Activated T-helper 1 cell treated with anti-CD3 and anti-CD28 coated beads, Interleukin-12 subunit alpha, Interleukin-12 subunit beta, Interleukin-2, Interleukin-4 antibody, amounts not matched to agents 30 ng/mL and 10 ng/mL and 1 ng/mL, durations not matched to agents 14 hours and 24 hours and 36 hours (primary cell): ENCODE results near the gene SYT6. TPM values are rescaled to one million over a fixed set of nuclear protein-coding genes. Genes with fewer than 3 reads are reported as not detected.

ENCODE experiments used
- DNase-seq: peaks from one replicate; pipeline ENCODE4 v3.0.0; 2021; ENCODE audit warnings: low spot score
- H3K27ac Mint-ChIP-seq: one replicate; pipeline ENCODE4 v1.8.0; 2021; ENCODE audit warnings: mild to moderate bottlenecking, mixed read lengths
- H3K27me3 Mint-ChIP-seq: one replicate; pipeline ENCODE4 v1.8.0; 2022; ENCODE audit warnings: mild to moderate bottlenecking, moderate library complexity, mixed read lengths; ENCODE audit not compliant: insufficient read depth
- H3K36me3 Mint-ChIP-seq: one replicate; pipeline ENCODE4 v1.8.0; 2021; ENCODE audit warnings: low read depth, mixed read lengths
- H3K4me1 Mint-ChIP-seq: one replicate; pipeline ENCODE4 v1.8.0; 2021; ENCODE audit warnings: low read depth, mixed read lengths
- H3K4me3 Mint-ChIP-seq: one replicate; pipeline ENCODE4 v1.8.0; 2021; ENCODE audit warnings: mild to moderate bottlenecking, moderate library complexity, mixed read lengths
- H3K9me3 Mint-ChIP-seq: one replicate; pipeline ENCODE4 v1.8.0; 2021; ENCODE audit warnings: mixed read lengths
- intact Hi-C: fragments of 100-400 bp; cut with micrococcal nuclease; formaldehyde crosslinking; loops from one replicate; pipeline ENCODE4 v1.15.1; 2024
- total RNA-seq: library from RNA; stranded (reverse); gene quantifications from 2 replicates; pipeline ENCODE4 v1.2.3, GENCODE V29; 2022

Gene SYT6
- total RNA-seq, 1 donor from 2014 or later = not detected

DNA sequence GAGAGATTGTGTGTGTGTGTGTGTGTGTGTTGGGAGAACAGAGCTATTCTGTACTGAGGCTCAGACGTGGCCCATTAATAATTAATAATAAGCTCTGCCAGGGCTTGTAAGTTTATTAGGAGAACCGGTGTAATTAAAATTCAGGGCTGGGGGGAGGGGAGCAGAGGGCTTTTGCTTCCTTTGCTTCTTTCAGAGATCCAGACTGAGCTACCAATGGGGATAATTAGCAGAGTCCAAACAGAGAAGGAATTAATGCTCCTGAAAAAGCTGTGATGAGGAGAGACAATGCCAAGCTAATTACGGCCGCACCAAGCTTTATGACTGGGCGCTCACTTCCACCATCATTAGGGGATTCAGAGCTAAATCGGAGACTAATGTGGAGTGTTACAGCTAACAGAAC lies 4.5 kb downstream of the SYT6 start:
- Mint-ChIP-seq H3K27ac (no peak overlapping the region), H3K9me3 (no peaks in the 10 kb centered on the region), H3K4me3 (no peak overlapping the region), H3K27me3 (peaks cover 38% of the 10 kb centered on the region), H3K36me3 (no peaks in the 10 kb centered on the region), H3K4me1 (no peaks in the 10 kb centered on the region)
- no peak for DNase-seq
- intact Hi-C loops = no loop called here

DNA sequence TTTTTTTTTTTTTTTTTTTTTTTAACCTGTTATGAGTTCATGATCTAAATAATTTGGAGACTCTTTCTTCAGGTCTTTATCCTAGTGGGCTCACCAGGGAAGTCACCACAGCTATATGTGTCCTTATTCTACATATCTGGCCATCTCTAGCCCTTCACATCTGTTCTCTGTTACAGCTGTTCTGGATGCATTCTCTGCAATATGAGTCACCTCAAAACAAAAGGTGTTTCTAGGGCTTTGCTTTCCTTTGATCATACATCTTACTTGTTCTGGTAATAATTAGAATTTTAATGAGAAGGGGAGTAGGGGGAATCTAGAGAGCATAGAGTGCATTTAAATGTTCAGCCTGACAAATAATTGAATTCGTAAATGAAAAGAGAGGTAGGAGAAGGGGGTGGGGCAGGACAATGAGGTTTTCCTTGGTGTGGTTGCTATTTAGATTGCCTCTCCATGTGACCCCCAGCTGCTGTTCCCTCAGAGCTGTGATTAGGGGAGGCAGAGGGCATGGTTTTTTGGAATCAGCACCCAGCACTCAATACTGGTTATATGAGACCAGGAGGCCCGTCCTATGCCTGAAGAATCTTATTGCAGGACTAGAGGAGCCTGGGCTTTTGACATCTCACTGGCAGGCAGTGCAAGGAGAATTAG lies 8.0 kb downstream of the SYT6 start:
- no peak overlapping the region for H3K4me3 Mint-ChIP-seq
- peaks cover 23% of the 10 kb centered on the region for H3K27me3 Mint-ChIP-seq
- no peak for DNase-seq
- H3K27ac Mint-ChIP-seq = no peak overlapping the region
- H3K36me3 Mint-ChIP-seq = no peaks in the 10 kb centered on the region
- intact Hi-C loops = no loop called here
- no peaks in the 10 kb centered on the region for H3K4me1 Mint-ChIP-seq
- H3K9me3 Mint-ChIP-seq = no peaks in the 10 kb centered on the region

DNA sequence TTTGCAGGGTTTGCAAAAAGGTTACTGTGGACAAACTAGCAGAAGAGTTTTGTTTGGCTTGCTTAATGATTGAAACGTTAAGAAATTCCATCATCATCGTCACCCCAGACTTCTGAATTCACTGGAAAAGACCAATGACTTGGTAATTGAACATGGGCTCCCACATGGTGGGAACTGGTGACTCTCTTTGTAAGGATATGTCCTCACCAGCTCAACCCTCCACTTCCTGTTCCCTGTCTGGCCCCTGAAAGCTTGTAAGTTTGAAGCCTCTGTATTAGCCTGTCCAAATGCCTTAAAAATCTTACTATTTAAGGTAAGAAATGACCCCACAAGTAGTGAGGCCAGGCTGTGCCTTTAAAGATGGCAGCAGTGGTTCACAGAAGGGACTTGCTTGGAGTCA lies 9.7 kb downstream of the SYT6 start:
- no peaks in the 10 kb centered on the region for H3K4me1 Mint-ChIP-seq
- no peaks in the 10 kb centered on the region for H3K36me3 Mint-ChIP-seq
- no peaks in the 10 kb centered on the region for H3K9me3 Mint-ChIP-seq
- no peak overlapping the region for H3K27ac Mint-ChIP-seq
- intact Hi-C loops = no loop called here
- H3K27me3 Mint-ChIP-seq = peaks cover 16% of the 10 kb centered on the region
- DNase-seq = no peak
- no peak overlapping the region for H3K4me3 Mint-ChIP-seq

DNA sequence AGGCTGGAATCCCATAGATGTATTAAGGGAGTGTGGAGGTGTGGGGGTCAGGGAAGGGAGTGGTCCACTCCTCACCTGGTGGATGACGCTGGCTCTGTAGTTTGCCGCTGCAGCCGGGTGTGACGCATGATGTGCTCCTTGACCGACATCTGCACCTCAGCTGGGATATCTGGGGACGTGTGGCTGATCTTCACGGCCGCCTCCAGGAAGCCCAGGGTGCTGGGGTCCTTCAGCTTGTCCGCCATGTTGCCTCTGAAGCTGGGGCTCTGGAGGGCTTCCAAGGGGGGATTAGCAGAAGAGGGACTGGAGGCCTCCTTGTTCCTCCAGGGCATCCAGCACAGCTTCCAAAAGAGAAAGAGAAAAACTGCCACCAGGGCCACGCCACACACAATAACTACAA lies 14.1 kb downstream of the SYT6 start:
- intact Hi-C loops = no loop called here
- no peak overlapping the region for H3K4me3 Mint-ChIP-seq
- H3K9me3 Mint-ChIP-seq = no peaks in the 10 kb centered on the region
- no peaks in the 10 kb centered on the region for H3K4me1 Mint-ChIP-seq
- DNase-seq = no peak
- peaks cover 11% of the 10 kb centered on the region for H3K27me3 Mint-ChIP-seq
- H3K36me3 Mint-ChIP-seq = no peaks in the 10 kb centered on the region
- H3K27ac Mint-ChIP-seq = no peak overlapping the region

- H3K36me3 Mint-ChIP-seq = no peaks in the 10 kb centered on the region
- no peak for DNase-seq
- H3K27ac Mint-ChIP-seq = no peak overlapping the region
- no peaks in the 10 kb centered on the region for H3K4me1 Mint-ChIP-seq
- H3K27me3 Mint-ChIP-seq = peaks cover 10% of the 10 kb centered on the region
- no peaks in the 10 kb centered on the region for H3K9me3 Mint-ChIP-seq
- intact Hi-C loops = no loop called here
- no peak overlapping the region for H3K4me3 Mint-ChIP-seq
Measured at GRCh38 chr1:114137497-114137896, 16.2 kb downstream of the SYT6 start.

GRCh38 chr1:114135786-114136185 lies 17.9 kb downstream of the SYT6 start:
- Mint-ChIP-seq H3K27me3 (peaks cover 5% of the 10 kb centered on the region), H3K36me3 (no peaks in the 10 kb centered on the region), H3K4me1 (no peaks in the 10 kb centered on the region), H3K27ac (no peak overlapping the region), H3K4me3 (no peak overlapping the region), H3K9me3 (no peaks in the 10 kb centered on the region)
- intact Hi-C loops = no loop called here
- no peak for DNase-seq

DNA sequence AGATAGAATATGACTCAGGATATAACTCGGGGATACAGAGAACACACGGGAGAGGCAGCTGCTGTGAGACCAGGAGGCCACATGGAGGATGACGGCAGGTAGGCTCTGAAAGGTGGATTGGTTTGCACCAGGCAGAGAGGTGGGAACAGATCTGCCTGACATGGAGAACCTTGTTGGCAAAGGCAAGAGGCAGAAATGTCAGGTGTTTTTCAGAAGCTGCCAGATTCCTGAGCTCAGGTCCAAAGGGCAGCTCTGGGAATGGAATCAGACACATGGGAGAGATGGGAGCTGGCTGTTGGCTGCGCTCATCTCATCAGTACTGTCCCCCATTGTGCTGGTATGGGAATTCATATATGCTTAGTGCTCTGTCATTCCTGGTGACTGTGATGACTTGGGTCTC lies 19.2 kb downstream of the SYT6 start:
- H3K36me3 Mint-ChIP-seq = peaks cover 2% of the 10 kb centered on the region
- no peaks in the 10 kb centered on the region for H3K9me3 Mint-ChIP-seq
- H3K4me1 Mint-ChIP-seq = no peaks in the 10 kb centered on the region
- peaks cover 3% of the 10 kb centered on the region for H3K27me3 Mint-ChIP-seq
- no peak for DNase-seq
- intact Hi-C loops = no loop called here
- H3K27ac Mint-ChIP-seq = no peak overlapping the region
- H3K4me3 Mint-ChIP-seq = no peak overlapping the region

DNA sequence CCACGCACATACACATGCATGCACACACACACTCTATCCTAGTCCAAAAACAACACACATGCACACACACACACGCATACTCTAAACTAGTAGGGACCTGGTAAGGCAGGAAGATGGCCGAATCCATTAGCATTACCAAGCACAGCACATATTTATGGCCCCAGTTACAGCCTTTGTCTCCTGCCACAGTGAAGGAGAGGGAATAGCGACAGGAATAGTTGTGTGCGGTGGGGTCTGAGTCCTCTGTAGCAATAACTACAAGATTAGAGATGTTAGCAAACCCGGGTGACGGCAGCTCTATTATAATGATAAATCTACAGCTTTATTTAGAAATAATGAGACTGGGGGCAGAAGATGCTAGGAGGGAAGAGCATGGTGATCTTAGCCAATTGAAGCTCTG lies 20.5 kb downstream of the SYT6 start:
- H3K27me3 Mint-ChIP-seq = peaks cover 2% of the 10 kb centered on the region
- DNase-seq = no peak
- no peaks in the 10 kb centered on the region for H3K9me3 Mint-ChIP-seq
- H3K27ac Mint-ChIP-seq = no peak overlapping the region
- H3K4me3 Mint-ChIP-seq = no peak overlapping the region
- intact Hi-C loops = no loop called here
- no peaks in the 10 kb centered on the region for H3K4me1 Mint-ChIP-seq
- peaks cover 2% of the 10 kb centered on the region for H3K36me3 Mint-ChIP-seq

GRCh38 chr1:114131526-114132220 lies 22.0 kb downstream of the SYT6 start:
- intact Hi-C loops = no loop called here

GRCh38 chr1:114130846-114131525 lies 22.7 kb downstream of the SYT6 start:
- no peak for DNase-seq
- intact Hi-C loops = no loop called here
- H3K27me3 Mint-ChIP-seq = no peaks in the 10 kb centered on the region
- H3K4me1 Mint-ChIP-seq = no peaks in the 10 kb centered on the region
- H3K4me3 Mint-ChIP-seq = no peak overlapping the region
- H3K36me3 Mint-ChIP-seq = peaks cover 2% of the 10 kb centered on the region
- H3K9me3 Mint-ChIP-seq = no peaks in the 10 kb centered on the region
- no peak overlapping the region for H3K27ac Mint-ChIP-seq

More at GRCh38 chr1:114131526-114132220, 22.0 kb downstream of the SYT6 start:
- H3K27me3 Mint-ChIP-seq = no peaks in the 10 kb centered on the region
- no peaks in the 10 kb centered on the region for H3K4me1 Mint-ChIP-seq
- no peak for DNase-seq
- H3K4me3 Mint-ChIP-seq = no peak overlapping the region
- peaks cover 2% of the 10 kb centered on the region for H3K36me3 Mint-ChIP-seq
- no peaks in the 10 kb centered on the region for H3K9me3 Mint-ChIP-seq
- no peak overlapping the region for H3K27ac Mint-ChIP-seq

DNA sequence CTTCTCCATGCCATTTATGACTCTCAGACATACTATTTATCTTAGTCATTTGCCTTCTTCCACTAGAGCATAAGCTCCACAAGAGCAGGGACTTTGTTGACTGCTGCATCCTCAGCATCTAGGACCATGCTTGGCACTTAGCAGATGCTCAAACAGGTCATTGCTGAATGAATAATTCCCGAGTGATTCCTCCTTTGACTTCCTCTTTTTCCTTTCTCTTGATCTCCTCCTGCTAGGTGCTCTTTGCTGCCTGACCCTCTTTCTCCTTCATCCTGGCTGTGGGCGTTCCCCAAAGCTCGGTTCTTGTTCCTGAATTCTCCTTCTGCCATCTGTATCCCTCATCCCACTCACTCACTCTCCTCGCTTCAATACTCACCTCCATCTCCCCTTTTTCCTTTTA lies 23.5 kb downstream of the SYT6 start:
- intact Hi-C loops = no loop called here
- H3K27ac Mint-ChIP-seq = no peak overlapping the region
- no peaks in the 10 kb centered on the region for H3K27me3 Mint-ChIP-seq
- no peak overlapping the region for H3K4me3 Mint-ChIP-seq
- H3K9me3 Mint-ChIP-seq = no peaks in the 10 kb centered on the region
- no peaks in the 10 kb centered on the region for H3K4me1 Mint-ChIP-seq
- H3K36me3 Mint-ChIP-seq = peaks cover 2% of the 10 kb centered on the region
- DNase-seq = no peak

GRCh38 chr1:114128293-114128692 lies 25.4 kb downstream of the SYT6 start:
- Mint-ChIP-seq H3K4me1 (no peaks in the 10 kb centered on the region), H3K27me3 (no peaks in the 10 kb centered on the region), H3K4me3 (no peak overlapping the region), H3K9me3 (no peaks in the 10 kb centered on the region), H3K36me3 (peaks cover 2% of the 10 kb centered on the region), H3K27ac (no peak overlapping the region)
- intact Hi-C loops = no loop called here
- DNase-seq = no peak

GRCh38 chr1:114126261-114127095 lies 27.2 kb downstream of the SYT6 start:
- H3K27ac Mint-ChIP-seq = no peak overlapping the region
- DNase-seq = no peak

More at GRCh38 chr1:114126261-114127095, 27.2 kb downstream of the SYT6 start:
- Mint-ChIP-seq H3K4me3 (no peak overlapping the region), H3K27me3 (no peaks in the 10 kb centered on the region), H3K36me3 (peaks cover 2% of the 10 kb centered on the region), H3K4me1 (no peaks in the 10 kb centered on the region), H3K9me3 (no peaks in the 10 kb centered on the region)
- intact Hi-C loops = no loop called here
